ENCODE results near the gene FOSL2.

DNA sequence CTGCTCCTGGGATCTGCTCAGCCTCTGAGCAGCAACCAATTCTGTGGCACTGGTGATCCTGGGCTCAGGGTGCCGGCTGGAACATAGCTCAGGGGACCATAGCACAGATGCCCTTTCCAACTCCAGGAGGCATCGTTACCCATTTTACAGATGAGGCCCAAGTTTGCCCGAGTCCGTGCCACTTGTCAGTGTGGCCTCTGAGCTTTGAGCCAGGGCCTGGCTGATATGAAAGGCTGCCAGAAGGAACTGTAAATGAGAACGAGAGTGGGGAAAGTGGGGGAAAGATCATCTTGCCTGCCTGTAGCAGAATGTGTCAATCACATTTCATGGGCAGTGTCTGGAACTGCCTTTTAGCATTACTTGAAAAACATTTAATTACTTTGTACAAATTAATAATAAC lies 23.3 kb upstream of the FOSL2 start:
- no peak for TF ChIP-seq POLR2A (IDR thresholded peaks at IDR 0.05)
- TF ChIP-seq, protein P1, sequence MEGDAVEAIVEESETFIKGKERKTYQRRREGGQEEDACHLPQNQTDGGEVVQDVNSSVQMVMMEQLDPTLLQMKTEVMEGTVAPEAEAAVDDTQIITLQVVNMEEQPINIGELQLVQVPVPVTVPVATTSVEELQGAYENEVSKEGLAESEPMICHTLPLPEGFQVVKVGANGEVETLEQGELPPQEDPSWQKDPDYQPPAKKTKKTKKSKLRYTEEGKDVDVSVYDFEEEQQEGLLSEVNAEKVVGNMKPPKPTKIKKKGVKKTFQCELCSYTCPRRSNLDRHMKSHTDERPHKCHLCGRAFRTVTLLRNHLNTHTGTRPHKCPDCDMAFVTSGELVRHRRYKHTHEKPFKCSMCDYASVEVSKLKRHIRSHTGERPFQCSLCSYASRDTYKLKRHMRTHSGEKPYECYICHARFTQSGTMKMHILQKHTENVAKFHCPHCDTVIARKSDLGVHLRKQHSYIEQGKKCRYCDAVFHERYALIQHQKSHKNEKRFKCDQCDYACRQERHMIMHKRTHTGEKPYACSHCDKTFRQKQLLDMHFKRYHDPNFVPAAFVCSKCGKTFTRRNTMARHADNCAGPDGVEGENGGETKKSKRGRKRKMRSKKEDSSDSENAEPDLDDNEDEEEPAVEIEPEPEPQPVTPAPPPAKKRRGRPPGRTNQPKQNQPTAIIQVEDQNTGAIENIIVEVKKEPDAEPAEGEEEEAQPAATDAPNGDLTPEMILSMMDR (IDR thresholded peaks at IDR 0.05), result no peak

All from breast epithelium (tissue), 3 donors.